ENCODE data around the gene TMEM80. TPM values are rescaled to one million over a fixed set of nuclear protein-coding genes. Genes with fewer than 3 reads are reported as not detected.
"Not testable (repeated sequence)": the region's sequence is repeated elsewhere in the genome, so short reads cannot be mapped to it uniquely, and the experiment has no call there.

The TMEM80 gene
- polyA plus RNA-seq, 4 donors = 36.1 to 56.7 (median 46.3) TPM

GRCh38 chr11:737899-738298 is 42.3 kb downstream of the TMEM80 start:
- not testable (repeated sequence) for DNase-seq (ENCODE audit: low read depth in 4 of 4, low spot score in 2 of 4)

GRCh38 chr11:742156-742546 is 46.5 kb downstream of the TMEM80 start:
- no peak for DNase-seq (ENCODE audit: low read depth in 4 of 4, low spot score in 2 of 4)

- no peak for DNase-seq (ENCODE audit: low read depth in 4 of 4, low spot score in 2 of 4)
Measured at GRCh38 chr11:742571-743201, 47.1 kb downstream of the TMEM80 start.

GRCh38 chr11:745428-745827 is 49.8 kb downstream of the TMEM80 start:
- DNase-seq (ENCODE audit: low read depth in 4 of 4, low spot score in 2 of 4) = no peak

- no peak for DNase-seq (ENCODE audit: low read depth in 4 of 4, low spot score in 2 of 4)
Measured at GRCh38 chr11:746289-747157, 50.9 kb downstream of the TMEM80 start.

- DNase-seq (ENCODE audit: low read depth in 4 of 4, low spot score in 2 of 4) = peak in 3 of 4 donors; percentile 68 to 84 (median 75)
Measured at GRCh38 chr11:747158-748006, 51.8 kb downstream of the TMEM80 start, which contains the start of gene TALDO1. TALDO1 (plus strand) TSS chr11:747464; CDS start chr11:747482, 18 bp downstream.

- no peak for DNase-seq (ENCODE audit: low read depth in 4 of 4, low spot score in 2 of 4)
Measured at GRCh38 chr11:748007-748359, 52.4 kb downstream of the TMEM80 start.

GRCh38 chr11:749731-750130 is 54.1 kb downstream of the TMEM80 start:
- no peak for DNase-seq (ENCODE audit: low read depth in 4 of 4, low spot score in 2 of 4)

Other genes starting within 250 kb of the TMEM80 start
- 10 to 100 TPM; 24.6 to 44.2 (median 37.2) TPM for gene PTDSS2, start 245.5 kb upstream of the TMEM80 start, polyA plus RNA-seq (ENCODE audit: insufficient read length in 4 of 4)
- 100 to 1,000 TPM in 2 of 4 donors, 10 to 100 TPM in 2; 67.0 to 117 (median 102) TPM for gene RNH1, start 188.6 kb upstream of the TMEM80 start, polyA plus RNA-seq (ENCODE audit: insufficient read length in 4 of 4)
- 10 to 100 TPM; 41.2 to 57.3 (median 51.9) TPM for gene HRAS, start 160.2 kb upstream of the TMEM80 start, polyA plus RNA-seq (ENCODE audit: insufficient read length in 4 of 4)
- gene LRRC56, start 158.3 kb upstream of the TMEM80 start, polyA plus RNA-seq (ENCODE audit: insufficient read length in 4 of 4) = 1 to 10 TPM; 2.8 to 6.1 (median 5.1) TPM
- 1 to 10 TPM; 3.0 to 7.3 (median 4.7) TPM for gene LMNTD2, start 135.1 kb upstream of the TMEM80 start, polyA plus RNA-seq (ENCODE audit: insufficient read length in 4 of 4)
- gene RASSF7, start 134.8 kb upstream of the TMEM80 start, polyA plus RNA-seq (ENCODE audit: insufficient read length in 4 of 4) = 10 to 100 TPM; 36.8 to 71.6 (median 58.8) TPM
- gene PHRF1, start 119.3 kb upstream of the TMEM80 start, polyA plus RNA-seq (ENCODE audit: insufficient read length in 4 of 4) = 10 to 100 TPM; 18.3 to 33.3 (median 26.8) TPM
- gene IRF7, start 79.9 kb upstream of the TMEM80 start, polyA plus RNA-seq (ENCODE audit: insufficient read length in 4 of 4) = 10 to 100 TPM in 3 of 4 donors, 1 to 10 TPM in 1; 5.4 to 15.4 (median 12.5) TPM
- gene CDHR5, start 70.9 kb upstream of the TMEM80 start, polyA plus RNA-seq (ENCODE audit: insufficient read length in 4 of 4) = 10 to 100 TPM; 24.9 to 49.2 (median 41.9) TPM
- gene SCT, start 68.6 kb upstream of the TMEM80 start, polyA plus RNA-seq (ENCODE audit: insufficient read length in 4 of 4) = 1 to 10 TPM in 3 of 4 donors, under 1 TPM in 1; 0.92 to 4.1 (median 2.2) TPM
- 1 to 10 TPM; 1.8 to 5.2 (median 4.7) TPM for gene DRD4, start 58.5 kb upstream of the TMEM80 start, polyA plus RNA-seq (ENCODE audit: insufficient read length in 4 of 4)
- gene DEAF1, start 594 bp upstream of the TMEM80 start, polyA plus RNA-seq (ENCODE audit: insufficient read length in 4 of 4) = 10 to 100 TPM; 44.7 to 57.7 (median 51.1) TPM
- gene EPS8L2, start 10.4 kb downstream of the TMEM80 start, polyA plus RNA-seq (ENCODE audit: insufficient read length in 4 of 4) = 100 to 1,000 TPM; 104 to 161 (median 139) TPM
- 100 to 1,000 TPM; 123 to 164 (median 136) TPM for gene TALDO1, start 51.6 kb downstream of the TMEM80 start, polyA plus RNA-seq (ENCODE audit: insufficient read length in 4 of 4)
- 100 to 1,000 TPM in 1 of 4 donors, 10 to 100 TPM in 3; 55.3 to 115 (median 84.8) TPM for gene GATD1, start 81.7 kb downstream of the TMEM80 start, polyA plus RNA-seq (ENCODE audit: insufficient read length in 4 of 4)
- gene CEND1, start 94.3 kb downstream of the TMEM80 start, polyA plus RNA-seq (ENCODE audit: insufficient read length in 4 of 4) = 1 to 10 TPM in 2 of 4 donors, under 1 TPM in 2; 0.28 to 1.3 (median 0.99) TPM
- 10 to 100 TPM; 13.1 to 24.3 (median 18.6) TPM for gene SLC25A22, start 102.5 kb downstream of the TMEM80 start, polyA plus RNA-seq (ENCODE audit: insufficient read length in 4 of 4)
- 10 to 100 TPM in 3 of 4 donors, 1 to 10 TPM in 1; 6.7 to 17.8 (median 12.9) TPM for gene PIDD1, start 109.4 kb downstream of the TMEM80 start, polyA plus RNA-seq (ENCODE audit: insufficient read length in 4 of 4)
- gene RPLP2, start 114.2 kb downstream of the TMEM80 start, polyA plus RNA-seq (ENCODE audit: insufficient read length in 4 of 4) = 1,000 to 10,000 TPM in 3 of 4 donors, 100 to 1,000 TPM in 1; 903 to 1,462 (median 1,115) TPM
- gene PNPLA2, start 123.1 kb downstream of the TMEM80 start, polyA plus RNA-seq (ENCODE audit: insufficient read length in 4 of 4) = 10 to 100 TPM; 38.2 to 87.6 (median 68.0) TPM
- 10 to 100 TPM in 3 of 4 donors, 1 to 10 TPM in 1; 9.8 to 20.8 (median 17.2) TPM for gene CRACR2B, start 132.1 kb downstream of the TMEM80 start, polyA plus RNA-seq (ENCODE audit: insufficient read length in 4 of 4)
- 100 to 1,000 TPM; 192 to 238 (median 217) TPM for gene CD151, start 137.1 kb downstream of the TMEM80 start, polyA plus RNA-seq (ENCODE audit: insufficient read length in 4 of 4)
- 100 to 1,000 TPM in 2 of 4 donors, 10 to 100 TPM in 2; 84.8 to 149 (median 111) TPM for gene POLR2L, start 146.7 kb downstream of the TMEM80 start, polyA plus RNA-seq (ENCODE audit: insufficient read length in 4 of 4)
- gene TSPAN4, start 147.0 kb downstream of the TMEM80 start, polyA plus RNA-seq (ENCODE audit: insufficient read length in 4 of 4) = 10 to 100 TPM; 65.9 to 94.9 (median 76.6) TPM
- gene CHID1, start 215.0 kb downstream of the TMEM80 start, polyA plus RNA-seq (ENCODE audit: insufficient read length in 4 of 4) = 100 to 1,000 TPM; 108 to 134 (median 117) TPM
- 100 to 1,000 TPM in 2 of 4 donors, 10 to 100 TPM in 2; 95.7 to 134 (median 108) TPM for gene AP2A2, start 230.1 kb downstream of the TMEM80 start, polyA plus RNA-seq (ENCODE audit: insufficient read length in 4 of 4)

Measured in left renal cortex interstitium (tissue), 4 donors.